T-helper 2 cell (primary cell): Measurements from ENCODE around the gene VSIR.

ENCODE experiments used
- DNase-seq, 5 experiments: peaks; one replicate each; pipeline versions ENCODE4 v3.0.0 to v3.0.0-alpha.2; 2012 to 2022

VSIR gene

DNA sequence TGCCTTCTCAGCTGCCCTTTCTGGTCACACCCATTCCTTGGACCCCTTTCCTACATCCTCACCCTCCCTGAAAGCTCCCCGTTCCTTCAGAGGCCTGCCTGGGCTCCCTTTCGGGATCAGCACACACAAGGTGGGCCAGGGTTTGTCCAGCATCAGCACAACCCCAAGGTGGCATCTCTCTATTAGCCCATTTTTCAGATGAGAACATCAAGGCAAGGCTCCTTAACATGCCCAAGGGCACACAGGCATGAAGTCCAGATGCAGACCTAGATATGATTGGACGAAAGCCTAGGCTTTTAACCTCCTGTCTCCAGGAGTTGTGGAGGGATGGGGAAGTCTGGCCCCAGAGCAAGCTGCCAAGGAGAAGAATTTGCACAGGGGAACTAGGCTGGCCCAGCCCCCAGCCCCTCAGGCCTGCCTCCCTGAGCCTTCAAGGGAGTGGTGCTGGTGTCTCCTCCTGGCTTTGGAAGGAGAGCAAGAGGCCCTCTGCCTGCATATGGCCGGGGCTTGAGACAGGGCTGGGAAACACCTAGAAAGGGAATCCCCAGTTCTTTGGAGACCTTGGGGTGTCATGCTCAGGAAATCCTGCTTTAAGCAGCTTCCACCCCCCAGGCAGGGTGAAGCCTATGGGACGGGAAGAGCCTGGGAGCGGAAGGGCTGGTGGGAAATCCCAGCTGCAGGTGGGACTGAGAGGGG lies 9.0 kb upstream of the VSIR start:
- DNase-seq, result no peak

DNA sequence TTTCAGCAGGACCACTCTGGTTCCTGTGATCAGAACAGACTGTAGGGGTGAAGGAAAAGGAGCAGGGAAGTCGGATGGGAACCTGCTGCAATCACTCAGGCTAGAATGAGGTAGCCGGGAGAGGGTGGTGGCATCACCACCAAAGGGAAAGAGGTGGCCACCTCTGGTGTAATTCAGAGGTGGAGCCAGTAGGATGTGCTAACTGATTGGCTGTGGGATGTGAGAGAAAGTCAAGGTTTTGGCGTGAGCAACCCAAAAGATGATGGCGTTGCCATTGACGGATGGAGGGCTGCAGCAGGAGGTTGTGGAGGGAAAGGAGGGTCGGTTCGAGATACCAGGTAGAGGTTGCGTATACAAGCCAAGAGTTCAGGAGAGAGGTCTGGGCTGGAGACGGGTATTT lies 7.4 kb upstream of the VSIR start:
- no peak for DNase-seq

GRCh38 chr10:71780156-71780555 lies 6.8 kb upstream of the VSIR start:
- DNase-seq, result no peak

- peak in 1 of 5 experiments; percentile 14 for DNase-seq
Measured at GRCh38 chr10:71779641-71780040, 6.3 kb upstream of the VSIR start.

DNA sequence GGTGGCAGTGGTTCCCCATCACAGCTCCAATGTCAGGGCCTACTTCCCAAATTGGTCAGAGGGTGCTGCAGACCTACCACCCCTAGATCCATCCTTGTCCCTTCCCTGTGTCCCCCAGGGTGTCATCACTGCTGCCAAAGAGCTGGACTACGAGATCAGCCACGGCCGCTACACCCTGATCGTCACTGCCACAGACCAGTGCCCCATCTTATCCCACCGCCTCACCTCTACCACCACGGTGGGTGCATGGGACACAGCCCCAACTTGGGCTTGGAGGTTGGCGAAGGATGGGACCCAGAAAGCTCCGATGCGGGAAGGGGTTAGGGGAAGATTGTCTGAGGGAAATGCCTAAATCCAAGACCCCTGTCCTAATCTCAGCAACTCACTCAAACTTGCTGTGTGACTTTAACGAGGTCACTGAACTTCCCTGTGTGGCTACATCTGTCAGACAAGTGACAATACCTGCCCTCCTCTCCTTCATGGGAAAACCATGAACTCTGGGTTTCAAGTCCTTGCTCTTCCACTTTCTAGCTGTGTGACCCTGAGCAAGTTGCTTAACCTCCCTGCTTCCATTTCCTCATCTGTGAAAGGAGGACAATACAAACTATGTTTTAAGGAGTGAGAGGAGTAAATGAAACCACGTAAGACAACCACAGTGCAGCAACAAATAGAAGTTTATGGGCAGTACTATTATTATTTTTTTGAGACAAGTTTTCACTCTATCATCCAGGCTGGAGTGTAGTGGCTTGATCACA lies 4.9 kb upstream of the VSIR start:
- DNase-seq, result no peak

GRCh38 chr10:71777213-71777985 lies 4.1 kb upstream of the VSIR start:
- DNase-seq, result no peak

DNA sequence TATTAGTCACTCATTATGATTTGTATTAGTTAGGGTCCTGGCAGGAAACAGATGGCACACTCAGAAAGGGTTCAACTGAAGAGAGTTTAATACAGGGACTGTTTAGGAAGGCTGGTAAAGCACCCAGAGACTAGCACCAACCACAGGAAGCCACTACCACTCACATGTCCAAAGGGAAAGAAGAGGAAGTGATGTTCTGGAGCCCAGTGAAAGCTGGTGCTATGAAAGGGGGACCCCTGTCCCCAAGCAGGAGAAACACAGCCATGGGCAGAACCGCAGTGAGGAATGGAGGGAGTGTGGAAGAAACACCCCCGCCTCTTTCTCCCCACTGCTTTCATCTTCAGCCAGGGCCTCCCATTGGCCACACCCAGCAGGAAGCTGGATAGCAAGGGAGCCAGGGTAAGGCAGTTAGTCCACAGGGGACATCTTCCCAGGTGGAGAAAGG lies 3.2 kb upstream of the VSIR start:
- no peak for DNase-seq

GRCh38 chr10:71774916-71775702 lies 1.8 kb upstream of the VSIR start:
- DNase-seq, result no peak

- peak in 1 of 5 experiments; percentile 28 for DNase-seq
Measured at GRCh38 chr10:71772832-71773220, 494 bp downstream of the VSIR start.

GRCh38 chr10:71771821-71772617 lies 1.3 kb downstream of the VSIR start:
- DNase-seq, result no peak

GRCh38 chr10:71771204-71771603 lies 2.1 kb downstream of the VSIR start:
- no peak for DNase-seq

- DNase-seq, result no peak
Measured at GRCh38 chr10:71770789-71771188, 2.5 kb downstream of the VSIR start.

GRCh38 chr10:71770255-71770654 lies 3.1 kb downstream of the VSIR start:
- no peak for DNase-seq

GRCh38 chr10:71769279-71769823 lies 4.0 kb downstream of the VSIR start:
- DNase-seq, result no peak

- DNase-seq, result no peak
Measured at GRCh38 chr10:71767420-71768035, 5.8 kb downstream of the VSIR start.

DNA sequence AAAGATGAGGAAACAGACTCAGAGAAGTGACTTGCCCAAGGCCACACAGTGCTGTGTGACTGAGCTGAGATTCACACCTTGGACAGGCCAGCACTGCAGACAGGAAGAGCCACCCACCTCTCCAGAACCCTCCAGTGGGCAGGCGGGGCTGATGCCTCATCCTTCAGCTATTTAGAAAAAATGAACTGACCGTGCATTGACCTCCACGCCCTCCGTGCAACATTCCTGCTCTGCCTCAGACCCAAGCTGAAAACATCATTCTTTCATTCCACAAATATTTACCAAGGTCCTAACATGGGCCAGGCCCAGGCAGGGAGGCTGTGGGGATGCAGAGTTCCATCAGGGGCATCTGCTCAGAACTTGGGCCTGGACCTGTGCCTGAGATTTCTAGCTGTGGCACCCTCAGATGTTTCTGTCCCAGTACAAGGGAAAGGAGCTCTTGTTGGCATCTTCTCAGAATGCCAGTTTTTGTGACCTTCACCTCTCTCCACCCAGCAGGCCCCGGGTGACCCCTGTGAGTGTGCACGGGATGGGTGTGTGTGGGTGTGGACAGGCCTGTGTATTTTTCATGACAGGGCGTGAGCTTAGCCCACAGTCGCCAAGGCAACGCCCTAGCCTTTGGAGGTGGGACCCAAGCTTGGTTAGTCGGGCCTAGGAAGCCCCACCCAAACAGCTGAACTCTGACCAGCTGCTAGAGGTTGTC lies 6.5 kb downstream of the VSIR start:
- no peak for DNase-seq

DNA sequence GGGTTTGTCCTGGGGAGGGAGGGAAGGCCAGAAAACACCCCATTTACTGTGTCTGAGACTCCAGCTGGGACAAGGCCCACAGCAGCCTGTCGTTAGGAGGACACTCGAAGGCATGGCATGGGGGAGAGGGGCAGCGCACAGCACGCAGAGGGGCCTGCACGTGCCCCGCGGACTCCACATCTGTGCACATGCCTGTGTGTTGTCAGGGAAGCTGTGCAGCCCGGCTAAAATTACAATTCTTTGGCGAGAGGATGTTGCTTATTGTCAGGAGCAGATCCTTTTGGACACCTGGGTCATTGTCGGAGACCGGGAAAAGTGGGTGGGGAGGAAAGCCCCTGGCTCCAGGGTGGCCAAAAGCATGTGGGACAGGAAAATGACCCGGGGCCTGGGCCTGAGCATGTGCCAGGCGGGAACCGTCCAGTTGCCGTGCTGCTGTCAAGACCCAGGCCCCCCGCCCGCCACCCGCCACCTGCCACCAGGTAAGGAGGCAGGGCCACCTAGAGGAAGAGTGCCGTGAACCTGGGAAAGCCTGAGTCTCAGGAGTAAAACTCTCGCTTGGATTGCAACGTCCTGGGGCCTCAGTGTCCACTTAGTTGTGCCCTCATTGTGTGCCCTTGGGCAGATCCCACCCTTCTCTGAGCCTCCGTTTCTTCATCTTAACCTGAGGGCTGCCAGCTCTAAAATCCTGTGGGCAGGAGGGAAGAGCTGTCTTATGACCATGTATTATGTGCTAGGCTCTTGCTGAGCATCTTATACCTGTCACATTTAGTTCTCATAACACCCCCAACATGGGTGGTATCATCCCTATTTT lies 7.2 kb downstream of the VSIR start:
- no peak for DNase-seq

- DNase-seq, result no peak
Measured at GRCh38 chr10:71765176-71765904, 8.0 kb downstream of the VSIR start.
